HK-2 (cell line): ENCODE results near the gene CT45A8.
"Not testable (repeated sequence)": the region's sequence is repeated elsewhere in the genome, so short reads cannot be mapped to it uniquely, and the experiment has no call there.

ENCODE experiments used
- DNase-seq: peaks from one replicate; pipeline ENCODE4 v3.0.0-alpha.2; 2018; ENCODE audit not compliant: unreplicated experiment

The CT45A8 gene

GRCh38 chrX:135854438-135854837 lies at the start of gene CT45A8:
Gene CT45A8, minus strand, starts transcription at chrX:135854538. Its CDS starts 3,755 bp downstream, at chrX:135850783.
- not testable (repeated sequence) for DNase-seq

GRCh38 chrX:135893294-135893817 lies 39.0 kb upstream of the CT45A8 start, which contains the start of the genes CT45A10 and SAGE1:
Gene CT45A10, minus strand, starts transcription at chrX:135893444. Its CDS starts 8,100 bp downstream, at chrX:135885344.
Gene SAGE1, plus strand, starts transcription at chrX:135893716. Its CDS starts 2,527 bp downstream, at chrX:135896243.
- DNase-seq: no peak

- no peak for DNase-seq
Observed at GRCh38 chrX:135892781-135893180, 38.4 kb upstream of the CT45A8 start.

GRCh38 chrX:135890087-135890585 lies 35.8 kb upstream of the CT45A8 start:
- no peak for DNase-seq

GRCh38 chrX:135888976-135889375 lies 34.6 kb upstream of the CT45A8 start:
- DNase-seq: peak; percentile 7

- DNase-seq: not testable (repeated sequence)
Observed at GRCh38 chrX:135888230-135888629, 33.9 kb upstream of the CT45A8 start.

GRCh38 chrX:135882741-135883140 lies 28.4 kb upstream of the CT45A8 start:
- DNase-seq: not testable (repeated sequence)

GRCh38 chrX:135871712-135872111 lies 17.4 kb upstream of the CT45A8 start, which contains the start of gene CT45A9:
Gene CT45A9, minus strand, starts transcription at chrX:135871812. Its CDS starts 3,751 bp downstream, at chrX:135868061.
- not testable (repeated sequence) for DNase-seq

GRCh38 chrX:135837180-135837579 lies 17.2 kb downstream of the CT45A8 start, which contains the start of gene CT45A7:
Gene CT45A7, minus strand, starts transcription at chrX:135837280. Its CDS starts 3,747 bp downstream, at chrX:135833533.
- DNase-seq: not testable (repeated sequence)

- DNase-seq: not testable (repeated sequence)
Observed at GRCh38 chrX:135819912-135820311, 34.4 kb downstream of the CT45A8 start, which contains the start of gene CT45A2. Gene CT45A2, minus strand, starts transcription at chrX:135820012. Its CDS starts 3,747 bp downstream, at chrX:135816265.

GRCh38 chrX:135802687-135803086 lies 51.7 kb downstream of the CT45A8 start, which contains the start of gene CT45A6:
Gene CT45A6, minus strand, starts transcription at chrX:135802787. Its CDS starts 3,794 bp downstream, at chrX:135798993.
- DNase-seq: not testable (repeated sequence)
